Calu3 (cell line): ENCODE measurements around the gene SLBP. TPM values are rescaled to one million over a fixed set of nuclear protein-coding genes. Genes with fewer than 3 reads are reported as not detected.

Experiments used
- BruUV-seq: library from RNA; stranded (reverse); fragments of 400-500 nt; replicated peaks from 2 replicates; lab custom pipeline; 2021; lab: Mats Ljungman, UMichigan
- CTCF ChIA-PET: fragments of 300-600 bp; sonication (Branson Sonifier 250); formaldehyde crosslinking; loops from one replicate; lab custom pipeline; 2022; ENCODE audit warnings: antibody characterized with exemption; lab: Charles Lee
- DNase-seq: peaks from one replicate; pipeline ENCODE4 v3.0.0; 2022
- H3K27ac Mint-ChIP-seq: one replicate; pipeline ENCODE4 v1.8.0; 2022; ENCODE audit warnings: mixed read lengths; ENCODE audit not compliant: unreplicated experiment
- H3K27me3 Mint-ChIP-seq: one replicate; pipeline ENCODE4 v1.8.0; 2022; ENCODE audit warnings: mixed read lengths; ENCODE audit not compliant: unreplicated experiment
- H3K36me3 Mint-ChIP-seq: one replicate; pipeline ENCODE4 v1.8.0; 2022; ENCODE audit warnings: mild to moderate bottlenecking, moderate library complexity, mixed read lengths; ENCODE audit not compliant: insufficient read depth, unreplicated experiment
- H3K4me1 Mint-ChIP-seq: one replicate; pipeline ENCODE4 v1.8.0; 2022; ENCODE audit warnings: mild to moderate bottlenecking, low read depth, mixed read lengths; ENCODE audit not compliant: unreplicated experiment
- H3K4me3 Mint-ChIP-seq: one replicate; pipeline ENCODE4 v1.8.0; 2022; ENCODE audit warnings: mild to moderate bottlenecking, low read depth, moderate library complexity, mixed read lengths; ENCODE audit not compliant: unreplicated experiment
- H3K9me3 Mint-ChIP-seq: one replicate; pipeline ENCODE4 v1.8.0; 2022; ENCODE audit warnings: low read depth, mixed read lengths; ENCODE audit not compliant: unreplicated experiment
- CTCF ChIP-seq: fragments of 200-600 bp; IDR thresholded peaks from one replicate; pipeline ENCODE4 v1.8.0; 2022; ENCODE audit warnings: antibody characterized with exemption; ENCODE audit not compliant: unreplicated experiment
- intact Hi-C: fragments of 100-400 bp; cut with micrococcal nuclease; formaldehyde crosslinking; loops from one replicate; pipeline ENCODE4 v1.10.0; 2022; ENCODE audit not compliant: unreplicated experiment
- total RNA-seq: library from RNA; stranded (reverse); gene quantifications from 2 replicates; pipeline ENCODE4 v1.2.3, GENCODE V29; 2022

Gene SLBP
- total RNA-seq, 1 experiment from 2014 or later: 46.1 TPM

- CTCF ChIA-PET: interaction anchor here (0.7 kb wide), 1 partner anchor 634 kb away, joined by 3 read pairs; no protein-coding TSS in a partner anchor
- H3K4me3 Mint-ChIP-seq: no peak overlapping the region
- DNase-seq: no peak
- peaks cover 8% of the 10 kb centered on the region for H3K27me3 Mint-ChIP-seq
- no TSS peak for BruUV-seq
- no peak for TF ChIP-seq CTCF
- H3K27ac Mint-ChIP-seq: no peak overlapping the region
- H3K4me1 Mint-ChIP-seq: no peaks in the 10 kb centered on the region
- no peaks in the 10 kb centered on the region for H3K9me3 Mint-ChIP-seq
- intact Hi-C loops: no loop called here
- no peaks in the 10 kb centered on the region for H3K36me3 Mint-ChIP-seq
These were observed 47.2 kb upstream of the SLBP start for GRCh38 chr4:1759170-1759817.

DNA sequence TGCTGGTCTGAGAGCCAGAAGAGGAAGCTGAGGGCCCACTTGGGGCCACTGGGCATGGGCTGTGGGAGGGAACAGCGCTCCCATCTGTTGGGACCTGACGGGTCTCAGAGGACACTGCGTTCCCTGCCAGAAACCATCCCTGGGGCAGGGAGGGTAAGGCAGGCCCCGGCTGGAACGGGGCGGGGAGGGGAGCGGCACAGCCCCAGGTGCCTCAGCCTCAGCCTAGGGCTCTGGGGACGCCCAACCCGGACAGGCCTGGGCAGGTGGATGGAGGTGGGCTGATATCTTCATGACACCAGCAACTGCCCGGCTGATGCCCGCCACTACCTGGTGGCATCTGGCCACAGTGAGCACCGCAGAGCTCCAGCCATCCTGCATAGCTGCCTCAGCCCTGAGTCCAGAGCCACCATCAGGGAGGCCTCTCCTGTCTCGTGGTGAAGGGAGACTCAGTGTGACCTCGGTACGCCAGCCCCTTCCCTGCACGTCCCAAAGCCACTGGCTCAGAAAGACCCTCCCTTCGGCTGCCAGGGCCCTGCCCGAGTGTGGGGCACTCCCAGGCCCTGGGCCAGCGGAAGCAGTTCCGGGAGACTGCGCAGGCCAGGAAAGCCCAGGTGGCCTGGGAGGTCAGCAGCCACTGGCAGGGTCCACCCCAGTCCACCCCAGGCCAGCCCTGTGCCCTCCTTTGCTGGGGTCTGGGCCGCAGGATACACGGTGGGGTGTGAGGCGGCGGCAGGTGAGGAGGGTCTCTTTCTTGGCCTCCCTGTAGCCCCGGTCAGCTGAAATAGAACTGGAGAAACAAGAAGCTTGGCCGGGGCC, 46.4 kb upstream of the SLBP start:
- TF ChIP-seq CTCF: no peak
- Mint-ChIP-seq H3K4me3 (no peak overlapping the region), H3K4me1 (no peaks in the 10 kb centered on the region), H3K27me3 (peaks cover 8% of the 10 kb centered on the region), H3K9me3 (no peaks in the 10 kb centered on the region), H3K27ac (no peak overlapping the region), H3K36me3 (no peaks in the 10 kb centered on the region)
- BruUV-seq: no TSS peak
- CTCF ChIA-PET: interaction anchor here (0.6 to 0.7 kb wide), 3 partner anchors 25 to 635 kb away, joined by 3 to 4 read pairs (median 3); no protein-coding TSS in a partner anchor
- intact Hi-C loops: no loop called here
- DNase-seq: no peak

- peaks cover 8% of the 10 kb centered on the region for H3K27me3 Mint-ChIP-seq
- no peak overlapping the region for H3K4me3 Mint-ChIP-seq
- intact Hi-C loops: no loop called here
- no peak for TF ChIP-seq CTCF
- no peaks in the 10 kb centered on the region for H3K4me1 Mint-ChIP-seq
- H3K36me3 Mint-ChIP-seq: no peaks in the 10 kb centered on the region
- no peak overlapping the region for H3K27ac Mint-ChIP-seq
- DNase-seq: no peak
- no peaks in the 10 kb centered on the region for H3K9me3 Mint-ChIP-seq
- BruUV-seq: no TSS peak
- CTCF ChIA-PET: interaction anchor here (0.6 to 0.7 kb wide), 2 partner anchors 26 to 109 kb away, joined by 3 to 4 read pairs; no protein-coding TSS in a partner anchor
These were observed 45.7 kb upstream of the SLBP start for GRCh38 chr4:1757836-1758235.

- H3K36me3 Mint-ChIP-seq: no peaks in the 10 kb centered on the region
- BruUV-seq: no TSS peak
- H3K4me1 Mint-ChIP-seq: no peaks in the 10 kb centered on the region
- no peak for DNase-seq
- no peaks in the 10 kb centered on the region for H3K9me3 Mint-ChIP-seq
- intact Hi-C loops: no loop called here
- no peak overlapping the region for H3K27ac Mint-ChIP-seq
- no peak overlapping the region for H3K4me3 Mint-ChIP-seq
- CTCF ChIA-PET: interaction anchor here (0.7 kb wide), 1 partner anchor 108 kb away, joined by 4 read pairs; no protein-coding TSS in a partner anchor
- TF ChIP-seq CTCF: no peak
- H3K27me3 Mint-ChIP-seq: peaks cover 3% of the 10 kb centered on the region
These were observed 45.0 kb upstream of the SLBP start for GRCh38 chr4:1756893-1757779.
